Esophagus muscularis mucosa (tissue), 3 donors: ENCODE results near the gene DDAH1.

ENCODE experiments used
- CTCF ChIP-seq, 3 experiments: fragments of 200-600 bp in 2 of 3; fragments of 450-650 bp in 1 of 3; sonication (generic) in 2 of 3; IDR thresholded peaks; one replicate each; pipeline ENCODE4 v1.5.1; 2017 to 2019; ENCODE audit warnings: antibody characterized with exemption in 3 of 3, mild to moderate bottlenecking in 2 of 3, moderate library complexity in 1 of 3
- EP300 ChIP-seq: sonication (generic); formaldehyde crosslinking; IDR thresholded peaks from one replicate; pipeline ENCODE4 v1.6.1; 2017; ENCODE audit warnings: antibody characterized with exemption

GRCh38 chr1:85349224-85349623, 115.7 kb downstream of the DDAH1 start:
- TF ChIP-seq EP300 (no peak), CTCF (IDR thresholded peaks at IDR 0.05) (no peak)
